Heart left ventricle (tissue), 13 donors: Measurements from ENCODE around the gene PPP3R2.

Experiments
- CTCF ChIP-seq, 12 donors: fragments of 200-600 bp; sonication (generic) in 4 of 12; IDR thresholded peaks; one replicate each; pipeline versions ENCODE4 v1.5.0 to v1.8.0; 2018 to 2022; ENCODE audit warnings: antibody characterized with exemption in 12 of 12, mild to moderate bottlenecking in 5 of 12
- POLR2A ChIP-seq, 2 donors: fragments of 450-650 bp; IDR thresholded peaks; one replicate each; pipeline ENCODE4 v1.6.1; 2017; ENCODE audit warnings: antibody characterized with exemption in 2 of 2, mild to moderate bottlenecking in 2 of 2, moderate library complexity in 2 of 2
- donor health status: ischemic (EF 13 %, LVEDD 7.1; RV severe dilation, severe dysfunction).
- donor health status: DM: no; HTN: yes; CAD: no.
- donor health status: DM: no; HTN: no; CAD: no.
- donor health status: ischemic (EF 25% LVEDD 6.9; RV normal size, moderate dysfunction).
- donor health status: ischemic (EF 25% LVEDD 5.7; RV mildly dilated, moderate dysfunction).
- donor health status: ischemic (EF 35%, LVEDD 5.7; RV mildly dilated, moderate dysfunction).
- donor health status: nonischemic (EF 11% LVEDD 7.7; RV severe dilation, severe dysfunction).
- donor health status: DM: yes; HTN: yes; CAD: no.
- donor health status: PGD.
- donor health status: ischemic (EF 29% LVEDD 5.4; RV normal size, mild dysfunction).
- donor health status: nonischemic (EF 23%, LVEDD 6.1; RV moderate dilation, normal function).

DNA sequence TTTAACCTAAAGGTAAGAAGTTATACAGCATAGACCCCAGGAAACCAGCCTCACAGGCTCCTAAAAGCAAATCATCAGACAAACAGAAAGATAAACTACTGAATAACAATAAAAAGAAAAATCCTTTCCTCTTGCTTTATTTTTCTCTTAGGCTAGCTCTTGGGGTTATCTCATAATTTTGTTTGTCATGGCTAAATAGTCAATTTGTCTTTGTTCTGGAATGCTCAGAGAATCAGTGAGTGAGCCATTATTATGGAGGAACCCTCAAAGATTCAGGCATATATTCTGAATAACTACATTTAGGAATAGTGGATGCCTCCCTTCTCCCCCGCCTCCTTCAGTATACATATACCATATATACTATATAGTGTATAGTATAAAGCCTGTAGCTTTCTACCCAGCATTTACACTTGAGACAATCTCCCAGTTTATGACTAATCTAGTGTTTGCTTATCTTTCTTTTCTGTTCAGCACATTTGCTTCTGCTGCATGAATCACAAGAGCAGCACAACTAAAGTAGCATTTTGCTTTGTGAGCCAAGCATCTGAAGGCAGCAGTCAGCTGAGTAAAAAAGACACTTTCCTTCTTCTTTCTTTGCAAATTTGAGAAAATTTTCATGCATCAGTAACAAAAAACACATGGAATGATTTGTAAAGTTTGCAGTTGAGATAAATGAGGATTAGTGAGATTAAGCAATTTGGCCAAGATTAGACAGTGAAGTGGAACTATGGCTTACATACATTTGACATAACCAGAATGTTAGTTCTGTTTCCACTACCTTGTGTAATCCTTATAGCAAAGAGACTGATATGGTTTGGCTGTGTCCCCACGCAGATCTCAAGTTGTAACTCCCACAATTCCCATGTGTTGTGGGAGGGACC is 45.3 kb upstream of the PPP3R2 start:
- TF ChIP-seq CTCF (IDR thresholded peaks at IDR 0.05) = no peak
- TF ChIP-seq POLR2A (IDR thresholded peaks at IDR 0.05) = no peak
